RCC 7860 (cell line): Measurements from ENCODE around the gene CNDP2.

Experiments used
- DNase-seq: peaks from one replicate; pipeline ENCODE4 v3.0.0-alpha.2; 2015; ENCODE audit warnings: low spot score
- FAIRE-seq: peaks from 2 replicates; lab custom pipeline; 2012; peaks lifted over from hg19 to GRCh38; lab: Jason Lieb, UNC

CNDP2 gene

GRCh38 chr18:74532511-74533025 is 36.4 kb downstream of the CNDP2 start:
- no peak for DNase-seq
- no peak for FAIRE-seq

- no peak for DNase-seq
- no peak for FAIRE-seq
These were observed 37.5 kb downstream of the CNDP2 start for GRCh38 chr18:74533666-74534065.

DNA sequence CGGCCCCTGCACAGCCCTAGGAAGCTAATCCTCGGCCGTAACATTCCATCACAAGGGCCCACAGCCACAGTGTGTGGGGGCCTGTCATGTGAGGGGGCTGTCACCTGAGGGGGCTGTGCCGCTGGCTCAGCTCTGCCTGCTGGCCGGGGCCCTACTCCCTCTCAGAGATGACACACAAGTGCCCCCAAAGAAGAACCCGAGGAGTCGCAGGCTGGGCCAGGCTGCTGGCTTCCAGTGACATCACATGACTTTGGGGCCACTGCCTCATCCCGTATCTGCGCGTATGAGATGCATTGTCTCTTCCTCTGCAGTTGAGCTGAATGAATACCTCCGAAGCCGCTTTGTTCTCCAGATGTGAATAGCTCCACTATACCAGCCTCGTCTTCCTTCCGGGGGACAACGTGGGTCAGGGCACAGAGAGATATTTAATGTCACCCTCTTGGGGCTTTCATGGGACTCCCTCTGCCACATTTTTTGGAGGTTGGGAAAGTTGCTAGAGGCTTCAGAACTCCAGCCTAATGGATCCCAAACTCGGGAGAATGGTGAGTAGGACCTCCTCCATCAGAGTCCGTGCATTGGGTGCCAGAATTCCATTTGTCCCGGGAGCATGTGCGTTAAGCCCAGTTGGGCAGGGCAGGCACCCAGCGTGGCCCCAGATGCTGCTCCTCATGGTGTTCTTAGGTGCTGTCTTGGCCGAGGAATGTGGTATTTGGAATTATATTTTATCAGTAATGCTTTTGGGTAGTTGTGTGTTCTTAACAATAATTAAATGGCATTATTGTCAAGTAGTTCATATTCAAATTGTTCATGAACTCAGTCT is 38.2 kb downstream of the CNDP2 start, which contains the start of gene CNDP1:
TSS of gene CNDP1 (plus strand) at position 351 of the 820 bp plus-strand sequence. CDS start at position 519, 168 bp downstream.
- FAIRE-seq = no peak
- DNase-seq = no peak

DNA sequence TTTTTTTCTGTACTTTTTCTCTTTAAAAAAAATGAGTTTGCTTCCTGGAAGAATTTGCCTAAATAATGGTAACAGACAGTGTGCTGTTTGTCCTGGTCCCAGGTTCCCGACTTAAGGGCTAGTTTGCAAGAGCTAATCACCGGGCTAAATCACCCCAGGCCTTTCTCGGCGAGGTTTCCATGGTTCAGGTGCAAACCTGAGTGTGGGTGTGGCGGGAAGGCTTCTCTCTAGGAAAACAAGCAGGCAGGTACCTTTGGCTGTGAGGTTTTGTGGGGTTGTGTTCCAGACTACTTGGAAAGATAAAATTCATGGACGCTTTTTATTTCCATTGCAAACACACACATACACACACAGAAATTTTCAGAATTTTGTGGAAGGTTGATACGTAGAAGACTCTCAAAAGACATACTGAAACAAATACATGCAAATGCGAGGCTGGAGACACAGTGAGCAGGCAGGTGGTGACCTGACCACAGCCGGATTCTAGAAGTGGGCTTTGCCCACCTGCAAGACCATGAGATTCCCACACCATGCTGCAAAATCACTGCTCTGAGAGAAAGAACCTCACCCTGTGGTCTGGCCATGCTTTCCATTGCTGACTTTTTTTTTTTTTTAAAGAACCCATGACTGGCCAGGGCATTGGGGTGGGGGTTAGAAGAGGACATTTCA is 39.0 kb downstream of the CNDP2 start:
- DNase-seq = no peak
- no peak for FAIRE-seq

DNA sequence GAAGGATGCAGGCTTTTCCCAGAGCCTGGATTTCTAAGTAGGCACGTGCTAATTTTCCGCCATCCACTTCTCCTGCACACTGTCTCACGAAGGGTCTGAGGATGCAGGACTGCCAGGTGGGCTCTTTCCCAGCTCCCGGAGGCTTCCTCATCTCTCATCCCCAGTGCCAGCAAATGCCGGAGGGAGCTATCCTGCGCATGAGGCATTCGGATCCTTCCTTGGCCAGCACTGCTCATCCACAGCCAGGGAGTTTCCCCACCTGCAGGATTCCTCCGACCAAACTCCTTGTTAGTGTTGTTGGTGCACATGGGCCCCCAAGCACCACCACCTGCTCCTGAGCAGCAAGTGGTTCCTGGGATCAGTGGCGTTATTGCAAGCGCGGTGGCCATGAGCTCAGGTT is 43.1 kb downstream of the CNDP2 start:
- no peak for FAIRE-seq
- DNase-seq = no peak

- DNase-seq = no peak
- FAIRE-seq = no peak
These were observed 44.7 kb downstream of the CNDP2 start for GRCh38 chr18:74540652-74541421.

DNA sequence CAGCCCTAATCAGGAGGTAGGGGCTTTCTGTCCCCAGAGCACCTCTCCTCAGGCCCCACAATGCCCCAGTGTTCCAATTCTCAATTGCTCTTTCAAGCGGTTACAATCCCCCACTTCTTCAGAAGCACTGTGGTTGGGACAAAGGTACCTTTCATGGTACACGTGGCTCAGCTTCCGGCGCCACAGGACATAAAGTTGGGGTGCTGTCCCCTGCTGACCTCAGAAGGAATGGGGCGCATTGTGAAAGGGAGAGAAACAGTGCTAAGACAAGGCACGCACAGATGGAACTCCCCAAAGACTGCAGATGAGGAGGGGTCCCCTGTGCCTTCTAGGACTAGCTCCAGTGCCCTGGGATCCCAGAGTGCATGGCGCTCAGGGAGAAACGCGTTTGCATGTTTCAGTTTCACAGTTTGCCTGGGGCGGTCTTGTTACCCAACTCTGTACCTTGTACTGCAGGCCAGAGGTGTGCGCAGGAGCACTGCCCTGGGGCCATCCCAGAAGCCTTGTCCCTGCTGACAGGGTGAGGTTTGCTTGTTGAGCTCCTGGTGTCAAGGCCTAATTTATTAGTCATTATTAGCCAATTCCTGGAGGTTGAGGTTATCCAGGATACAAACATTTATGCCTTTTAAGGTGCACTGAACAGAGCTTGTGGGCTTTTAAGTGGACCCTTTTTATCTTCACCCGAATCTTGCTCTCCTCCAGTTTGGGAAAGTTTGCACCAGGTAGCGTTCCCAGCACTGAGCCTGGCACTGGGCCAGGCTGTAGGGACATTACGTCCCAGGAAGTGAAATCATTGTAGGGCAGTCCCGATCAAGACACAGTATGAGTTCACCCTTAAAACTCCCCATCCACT is 45.8 kb downstream of the CNDP2 start:
- DNase-seq (no peak), FAIRE-seq (no peak)

GRCh38 chr18:74544898-74545297 is 48.7 kb downstream of the CNDP2 start:
- no peak for DNase-seq
- no peak for FAIRE-seq

DNA sequence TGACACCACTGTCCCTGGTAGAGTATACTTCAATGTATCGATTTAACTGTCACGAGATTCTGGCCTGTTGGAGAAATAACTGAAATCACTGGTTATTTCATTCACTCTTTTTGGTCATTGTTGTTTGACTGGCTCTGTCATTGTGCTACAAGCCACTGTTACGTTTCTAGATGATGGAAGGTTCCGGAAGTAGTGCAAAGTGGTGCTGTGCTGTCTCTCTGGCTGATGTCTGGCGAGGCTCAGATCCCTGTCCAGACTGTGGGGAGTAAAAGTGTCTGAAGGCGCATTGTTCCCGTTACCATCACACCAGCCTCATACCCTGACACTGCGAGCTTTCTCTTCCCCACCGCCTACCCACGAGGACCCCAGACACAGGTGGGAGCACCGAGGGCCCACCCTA is 49.8 kb downstream of the CNDP2 start:
- no peak for FAIRE-seq
- DNase-seq = no peak

- DNase-seq (peak; percentile 8), FAIRE-seq (no peak)
These were observed 50.8 kb downstream of the CNDP2 start for GRCh38 chr18:74546751-74547530.

DNA sequence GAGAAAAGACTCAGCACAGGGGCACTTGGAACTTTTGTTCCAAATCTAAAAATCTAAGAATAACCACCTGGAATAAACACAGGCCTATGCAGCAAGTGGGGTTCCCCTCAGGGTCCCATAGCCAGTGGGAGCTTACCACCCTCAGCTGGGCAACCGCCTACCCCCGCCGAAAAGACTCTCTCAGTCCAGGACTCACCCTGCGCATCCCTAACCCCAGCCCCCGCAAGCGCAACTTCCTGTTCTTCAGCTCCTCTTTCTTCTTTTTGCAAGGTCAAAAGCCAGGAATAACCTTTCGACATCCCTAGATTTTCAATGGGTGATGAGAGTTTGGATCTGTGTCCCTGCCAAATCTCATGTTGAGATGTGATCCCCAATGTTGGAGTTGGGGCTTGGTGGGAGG is 51.7 kb downstream of the CNDP2 start:
- FAIRE-seq (no peak), DNase-seq (no peak)

- DNase-seq (no peak), FAIRE-seq (no peak)
These were observed 53.5 kb downstream of the CNDP2 start for GRCh38 chr18:74549591-74550104.

DNA sequence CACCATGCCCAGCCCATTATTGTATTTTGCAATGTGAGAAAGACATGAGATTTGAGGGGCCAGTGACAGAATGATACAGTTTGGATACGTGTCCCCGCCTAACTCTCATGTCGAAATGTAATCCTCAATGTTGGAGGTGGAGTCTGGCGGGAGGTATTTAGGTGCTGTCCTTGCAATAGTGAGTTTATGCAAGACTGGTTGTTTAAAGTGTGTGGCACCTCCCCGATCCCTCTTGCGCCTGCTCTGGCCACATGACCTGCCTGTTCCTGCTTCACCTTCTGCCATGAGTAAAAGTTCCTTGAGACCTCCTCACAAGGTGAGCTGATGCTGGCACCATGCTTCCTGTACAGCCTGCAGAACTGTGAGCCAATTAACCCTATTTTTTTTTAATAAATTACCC is 54.7 kb downstream of the CNDP2 start:
- DNase-seq = no peak
- no peak for FAIRE-seq

- no peak for DNase-seq
- FAIRE-seq = no peak
These were observed 55.3 kb downstream of the CNDP2 start for GRCh38 chr18:74551452-74551851.

DNA sequence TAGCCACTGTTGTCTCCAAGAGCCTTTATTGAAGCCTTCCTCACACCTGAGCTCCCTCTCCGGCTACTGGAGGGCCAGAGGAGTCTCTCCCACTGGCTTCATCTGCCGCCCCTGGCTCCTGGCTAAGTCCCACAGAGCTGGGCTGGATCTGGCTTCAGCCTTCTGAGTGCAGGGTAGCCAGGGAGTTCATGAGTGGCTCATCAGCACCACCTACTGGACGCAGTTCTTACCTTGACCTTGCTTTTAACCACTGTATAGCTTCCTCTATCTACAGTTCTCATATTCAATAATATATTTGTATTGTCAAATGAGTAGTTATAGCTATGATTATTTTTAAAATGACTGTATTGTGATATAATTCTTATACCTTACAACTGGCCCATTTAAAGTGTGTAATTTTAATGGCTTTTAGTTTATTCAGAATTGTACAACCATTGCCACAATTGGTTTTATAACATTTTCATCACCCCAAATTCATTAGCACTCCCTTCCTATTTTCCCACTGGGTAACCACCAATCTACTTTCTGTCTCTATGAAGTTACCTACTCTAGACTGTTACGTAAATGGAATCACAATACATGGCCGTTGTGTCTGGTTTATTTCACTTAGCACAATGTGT is 55.9 kb downstream of the CNDP2 start:
- peak; percentile 59 for DNase-seq
- FAIRE-seq = peak; percentile 49

DNA sequence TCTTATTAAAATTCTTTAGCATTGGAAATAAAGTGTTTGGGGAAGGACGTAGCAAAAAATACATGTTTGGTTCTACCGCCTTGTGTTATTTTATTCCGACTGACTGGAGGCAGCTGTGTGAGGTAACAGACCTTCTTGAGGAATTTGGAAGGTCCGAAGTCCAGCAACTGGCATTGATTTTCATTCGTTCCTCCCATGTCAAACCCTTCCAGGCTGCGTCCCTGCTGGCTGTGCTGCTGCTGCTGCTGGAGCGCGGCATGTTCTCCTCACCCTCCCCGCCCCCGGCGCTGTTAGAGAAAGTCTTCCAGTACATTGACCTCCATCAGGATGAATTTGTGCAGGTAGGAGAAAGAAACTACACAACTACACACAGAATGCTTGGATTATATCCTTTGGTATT is 60.0 kb downstream of the CNDP2 start:
- FAIRE-seq (no peak), DNase-seq (no peak)

GRCh38 chr18:74558096-74558495 is 61.9 kb downstream of the CNDP2 start:
- FAIRE-seq = no peak
- DNase-seq = no peak

GRCh38 chr18:74562131-74562730 is 66.1 kb downstream of the CNDP2 start:
- no peak for DNase-seq
- no peak for FAIRE-seq

GRCh38 chr18:74562775-74563174 is 66.6 kb downstream of the CNDP2 start:
- no peak for DNase-seq
- FAIRE-seq = no peak
